ENCODE results near the gene MGAT4D. TPM values are rescaled to one million over a fixed set of nuclear protein-coding genes. Genes with fewer than 3 reads are reported as not detected.
"Not testable (repeated sequence)": the region's sequence is repeated elsewhere in the genome, so short reads cannot be mapped to it uniquely, and the experiment has no call there.

Gene MGAT4D
- total RNA-seq, 2 experiments from 2014 or later = not detected

GRCh38 chr4:140448162-140448561 lies 49.9 kb downstream of the MGAT4D start:
- ChIA-PET POLR2A (no interaction called here), CTCF (no interaction called here)

DNA sequence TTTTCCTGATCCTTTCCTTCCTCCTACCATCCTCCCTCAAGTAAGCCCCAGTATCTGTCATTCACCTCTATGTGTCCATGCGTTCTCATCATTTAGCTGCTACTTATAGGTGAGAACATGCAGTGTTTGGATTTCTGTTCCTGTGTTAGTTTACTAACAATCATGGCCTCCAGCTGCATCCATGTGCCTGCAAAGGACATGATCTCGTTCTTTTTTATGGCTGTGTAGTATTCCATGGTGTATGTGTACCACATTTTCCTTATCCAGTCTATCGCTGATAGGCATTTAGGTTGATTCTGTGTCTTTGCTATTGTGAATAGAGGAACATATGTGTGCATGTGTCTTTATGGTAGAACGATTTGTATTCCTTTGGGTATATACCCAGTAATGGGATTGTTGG lies 53.7 kb downstream of the MGAT4D start:
- POLR2A ChIA-PET, CTCF ChIA-PET: not testable (repeated sequence)

DNA sequence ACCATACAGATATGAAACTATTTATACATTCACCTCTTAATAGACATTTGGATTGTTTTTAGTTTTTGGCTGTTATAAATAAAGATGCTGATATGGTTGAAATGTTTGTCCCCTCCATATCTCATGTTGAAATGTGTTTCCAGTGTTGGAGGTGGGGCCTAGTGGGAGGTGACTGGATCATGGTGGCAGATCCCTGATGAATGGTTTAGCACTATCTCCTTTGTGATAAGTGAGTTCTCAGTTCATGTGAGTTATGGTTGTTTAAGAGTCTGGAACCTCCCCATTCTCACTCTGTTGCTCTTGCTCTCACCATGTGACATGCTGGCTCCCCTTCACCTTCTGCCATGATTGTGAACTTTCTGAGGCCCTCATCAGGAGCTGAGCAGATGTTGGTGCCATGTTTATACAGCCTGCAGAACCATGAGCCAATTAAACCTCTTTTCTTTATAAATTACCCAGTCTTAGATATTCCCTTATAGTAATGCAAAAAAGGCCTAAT lies 58.4 kb downstream of the MGAT4D start:
- POLR2A ChIA-PET = no interaction called here
- CTCF ChIA-PET = no interaction called here

- POLR2A ChIA-PET = no interaction called here
These were observed 70.1 kb downstream of the MGAT4D start for GRCh38 chr4:140427919-140428471.

DNA sequence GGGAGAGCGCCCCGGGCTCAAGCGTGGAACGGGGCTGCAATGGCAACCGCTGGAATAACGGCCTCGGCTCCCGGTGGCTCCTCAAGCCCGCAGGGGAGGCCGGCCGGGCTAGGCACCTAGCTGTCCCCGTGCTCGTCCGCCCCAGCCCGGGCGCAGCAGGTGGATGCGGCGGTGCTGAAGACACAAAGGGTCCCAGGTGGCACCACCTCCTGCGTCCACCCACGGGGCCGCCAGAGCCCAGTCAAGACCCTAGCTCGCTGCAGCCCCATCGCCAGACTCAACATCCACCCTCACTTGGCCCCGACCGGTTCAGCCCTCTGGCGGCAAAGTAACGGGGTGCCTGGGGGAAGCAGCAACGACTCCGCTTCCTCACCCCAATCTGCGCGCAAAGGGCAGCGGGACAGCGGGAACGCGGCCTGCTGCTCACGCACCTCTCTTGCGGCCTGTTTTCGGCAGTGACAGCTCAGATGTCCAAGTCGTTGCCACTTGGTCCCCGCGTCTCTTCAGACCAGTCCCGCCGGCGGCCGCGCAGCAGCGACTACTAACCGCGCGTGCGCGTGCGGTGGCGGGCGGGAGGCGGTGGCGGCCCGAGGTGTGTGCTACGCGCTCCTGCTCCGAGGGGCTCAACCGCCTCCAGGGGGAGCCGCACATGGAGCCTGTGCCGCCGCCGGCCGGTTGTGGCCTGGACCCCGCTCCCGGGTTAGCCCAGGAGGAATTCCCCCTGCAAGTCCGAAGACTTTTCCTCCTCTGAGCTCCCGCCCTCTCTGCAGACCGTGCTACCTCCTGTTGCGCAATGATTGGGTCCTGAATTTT lies 70.8 kb downstream of the MGAT4D start, which contains the start of gene CLGN:
Gene CLGN, minus strand, starts transcription at position 543 of the 813 bp plus-strand sequence. CDS start 14,570 bp downstream, outside the sequence.
- CTCF ChIA-PET = interaction anchor here (1.0 kb wide), 1 partner anchor 182 kb away, joined by 3 read pairs; no protein-coding TSS in a partner anchor
- POLR2A ChIA-PET = no interaction called here

More at GRCh38 chr4:140427919-140428471, 70.1 kb downstream of the MGAT4D start:
- CTCF ChIA-PET = interaction anchor here (0.9 to 1.0 kb wide), 2 partner anchors 68 to 182 kb away, joined by 3 read pairs; no protein-coding TSS in a partner anchor

- POLR2A ChIA-PET = no interaction called here
- CTCF ChIA-PET = no interaction called here
These were observed 71.4 kb downstream of the MGAT4D start for GRCh38 chr4:140426610-140427105.

GRCh38 chr4:140423106-140423505 lies 75.0 kb downstream of the MGAT4D start:
- CTCF ChIA-PET = no interaction called here
- POLR2A ChIA-PET = no interaction called here

DNA sequence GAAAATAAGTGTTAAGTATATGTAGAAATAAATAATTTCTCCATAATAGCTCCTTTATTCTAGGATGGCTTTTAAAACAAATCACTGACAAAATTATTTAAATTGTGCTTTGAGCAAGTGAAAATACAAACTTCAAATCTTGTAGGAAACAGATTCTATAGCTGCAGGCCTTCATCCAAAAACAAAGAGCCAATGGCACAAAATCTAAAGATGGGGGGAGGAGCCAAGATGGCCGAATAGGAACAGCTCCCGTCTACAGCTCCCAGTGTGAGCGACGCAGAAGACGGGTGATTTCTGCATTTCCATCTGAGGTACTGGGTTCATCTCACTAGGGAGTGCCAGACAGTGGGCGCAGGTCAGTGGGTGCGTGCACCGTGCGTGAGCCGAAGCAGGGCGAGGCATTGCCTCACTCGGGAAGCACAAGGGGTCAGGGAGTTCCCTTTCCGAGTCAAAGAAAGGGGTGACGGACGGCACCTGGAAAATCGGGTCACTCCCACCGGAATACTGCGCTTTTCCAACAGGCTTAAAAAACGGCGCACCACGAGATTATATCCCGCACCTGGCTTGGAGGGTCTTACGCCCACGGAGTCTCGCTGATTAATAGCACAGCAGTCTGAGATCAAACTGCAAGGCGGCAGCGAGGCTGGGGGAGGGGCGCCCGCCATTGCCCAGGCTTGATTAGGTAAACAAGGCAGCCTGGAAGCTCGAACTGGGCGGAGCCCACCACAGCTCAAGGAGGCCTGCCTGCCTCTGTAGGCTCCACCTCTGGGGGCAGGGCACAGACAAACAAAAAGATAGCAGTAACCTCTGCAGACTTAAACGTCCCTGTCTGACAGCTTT lies 84.7 kb downstream of the MGAT4D start:
- CTCF ChIA-PET, POLR2A ChIA-PET: not testable (repeated sequence)

DNA sequence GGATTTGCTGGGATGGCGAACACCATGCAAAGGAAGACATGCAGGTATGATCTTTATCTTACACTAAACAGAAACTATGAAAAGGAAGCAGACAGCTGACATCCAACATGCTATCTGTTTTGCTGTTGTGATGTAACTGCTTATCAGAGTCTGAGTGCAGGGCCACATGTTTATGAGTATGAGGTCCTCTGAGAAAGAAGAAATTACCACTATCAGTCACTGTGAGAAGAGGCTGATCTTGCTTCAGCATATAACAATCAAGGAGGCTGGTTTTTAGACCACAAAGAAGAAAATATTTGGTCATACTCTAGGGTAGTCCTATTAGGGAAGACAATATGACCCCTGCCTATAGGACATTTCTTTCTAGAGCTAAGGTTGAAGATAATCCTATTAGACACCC lies 89.1 kb downstream of the MGAT4D start:
- CTCF ChIA-PET = no interaction called here
- POLR2A ChIA-PET = no interaction called here

- CTCF ChIA-PET = no interaction called here
- POLR2A ChIA-PET = no interaction called here
These were observed 91.8 kb downstream of the MGAT4D start for GRCh38 chr4:140406292-140406691.

- CTCF ChIA-PET = no interaction called here
- POLR2A ChIA-PET = no interaction called here
These were observed 98.0 kb downstream of the MGAT4D start for GRCh38 chr4:140400111-140400510.

DNA sequence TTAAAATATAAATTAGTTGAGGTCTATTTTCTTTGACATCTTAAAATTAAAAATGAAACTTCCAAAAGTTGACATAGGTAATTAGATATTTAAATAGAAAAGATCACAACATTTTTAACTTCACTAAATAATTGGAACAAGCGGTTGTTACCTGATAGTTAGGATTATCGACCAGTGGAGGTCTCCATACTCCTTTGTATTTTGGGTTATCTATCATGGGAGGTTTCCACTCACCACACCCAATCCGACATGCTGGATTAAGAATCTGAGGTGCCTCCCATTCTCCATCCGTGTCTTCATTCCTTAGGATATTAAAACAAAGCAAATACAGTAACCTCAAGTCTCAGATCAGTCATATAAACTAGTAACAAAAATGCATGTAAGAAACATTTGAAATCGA lies 102.4 kb downstream of the MGAT4D start:
- CTCF ChIA-PET = no interaction called here

More for the DNA sequence above, 102.4 kb downstream of the MGAT4D start:
- POLR2A ChIA-PET = no interaction called here

Other genes with a start within 250 kb of the MGAT4D start
- gene SCOC, start 124.6 kb downstream of the MGAT4D start, total RNA-seq = 10 to 100 TPM; 43.1 to 43.6 TPM
- under 1 TPM in 1 of 2 experiments, not detected in 1; 0.15 TPM for gene CLGN, start 70.6 kb downstream of the MGAT4D start, total RNA-seq
- gene ELMOD2, start 25.9 kb upstream of the MGAT4D start, total RNA-seq = 10 to 100 TPM; 14.4 to 15.9 TPM
- gene UCP1, start 70.7 kb upstream of the MGAT4D start, total RNA-seq = not detected

Measured in activated CD8-positive, alpha-beta memory T cell treated with anti-CD3 and anti-CD28 coated beads for 36 hours (primary cell).